ENCODE measurements around the gene GABBR1.
"Not testable (repeated sequence)": the region's sequence is repeated elsewhere in the genome, so short reads cannot be mapped to it uniquely, and the experiment has no call there.

The GABBR1 gene

GRCh38 chr6:29632789-29633533 is at the start of gene GABBR1:
Gene GABBR1 (minus strand): TSS chr6:29633183. CDS start chr6:29632385, 798 bp downstream.
- peak; percentile 91 for DNase-seq

GRCh38 chr6:29681811-29682210 is 48.8 kb upstream of the GABBR1 start:
- no peak for DNase-seq

- no peak for DNase-seq
These were observed 47.9 kb upstream of the GABBR1 start, which contains the start of gene ZFP57 for GRCh38 chr6:29680904-29681303. Gene ZFP57 (minus strand): TSS chr6:29681152. CDS start chr6:29677003, 4,149 bp downstream.

- no peak for DNase-seq
These were observed 47.4 kb upstream of the GABBR1 start for GRCh38 chr6:29680416-29680815.

GRCh38 chr6:29679962-29680361 is 47.0 kb upstream of the GABBR1 start:
- no peak for DNase-seq

DNA sequence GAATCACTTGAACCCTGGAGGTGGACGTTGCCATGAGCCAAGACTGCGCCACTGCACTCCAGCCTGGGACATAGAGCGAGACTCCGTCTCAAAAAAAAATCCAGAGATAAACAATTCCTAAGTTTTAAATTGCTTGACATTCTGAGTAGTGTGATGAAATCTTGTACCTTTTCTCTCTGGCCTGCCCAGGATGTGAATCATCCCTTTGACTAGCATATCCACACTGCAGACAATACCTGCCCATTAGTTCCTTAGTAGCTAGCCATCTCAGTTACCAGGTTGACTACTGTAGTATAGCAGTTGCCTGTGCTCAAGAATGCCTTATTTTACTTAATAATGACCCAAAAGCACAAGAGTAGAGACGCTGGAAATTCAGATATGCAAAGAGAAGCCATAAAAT is 45.1 kb upstream of the GABBR1 start:
- no peak for DNase-seq

DNA sequence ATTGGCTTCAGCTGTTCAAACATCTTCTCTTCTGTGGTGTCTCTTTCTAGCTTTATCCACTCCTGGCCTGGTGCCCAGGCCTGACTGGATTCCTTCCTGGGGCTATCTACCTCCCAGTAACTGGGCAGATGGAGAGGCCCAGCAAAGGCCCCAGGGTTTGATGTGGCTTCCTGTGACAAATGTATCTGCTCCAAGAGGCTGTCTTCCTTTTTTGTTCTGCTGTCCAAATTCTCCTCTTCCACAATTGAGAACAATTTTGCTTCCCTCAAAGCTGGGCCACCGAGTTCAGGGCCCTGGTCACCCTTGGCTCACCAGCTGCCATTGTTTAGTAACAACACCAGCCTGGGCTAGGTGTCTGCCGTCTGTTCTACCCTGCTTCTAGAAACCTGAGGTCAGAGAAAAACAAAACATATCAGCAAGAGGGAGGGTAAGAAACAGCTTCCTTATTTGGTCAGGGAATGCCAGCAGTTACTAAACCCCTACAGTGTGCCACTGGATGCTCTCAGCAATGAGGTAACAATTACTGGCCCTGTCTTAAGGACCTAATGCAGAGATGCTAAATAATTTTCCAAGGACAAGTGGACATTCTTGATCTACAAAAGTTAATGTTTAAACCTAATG is 44.1 kb upstream of the GABBR1 start:
- no peak for DNase-seq

DNA sequence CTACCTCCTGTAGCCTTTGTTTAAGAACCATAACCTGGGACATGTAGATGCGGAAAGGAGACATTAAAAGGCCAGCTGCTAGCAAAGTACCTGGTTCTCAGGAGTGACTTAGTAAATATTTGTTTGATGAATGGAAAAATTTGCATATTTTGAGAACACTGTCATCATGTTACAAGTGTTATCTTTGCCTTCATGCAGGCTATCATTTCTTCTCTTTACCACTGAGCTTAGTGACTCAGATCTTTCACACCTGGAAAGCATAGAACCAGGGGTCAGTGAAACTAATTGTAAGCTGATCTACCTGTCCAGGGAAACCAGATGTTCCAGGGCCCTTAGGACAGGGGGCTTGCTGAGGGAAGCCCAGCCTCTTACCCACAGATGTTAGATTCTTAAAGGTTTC is 42.6 kb upstream of the GABBR1 start:
- no peak for DNase-seq

DNA sequence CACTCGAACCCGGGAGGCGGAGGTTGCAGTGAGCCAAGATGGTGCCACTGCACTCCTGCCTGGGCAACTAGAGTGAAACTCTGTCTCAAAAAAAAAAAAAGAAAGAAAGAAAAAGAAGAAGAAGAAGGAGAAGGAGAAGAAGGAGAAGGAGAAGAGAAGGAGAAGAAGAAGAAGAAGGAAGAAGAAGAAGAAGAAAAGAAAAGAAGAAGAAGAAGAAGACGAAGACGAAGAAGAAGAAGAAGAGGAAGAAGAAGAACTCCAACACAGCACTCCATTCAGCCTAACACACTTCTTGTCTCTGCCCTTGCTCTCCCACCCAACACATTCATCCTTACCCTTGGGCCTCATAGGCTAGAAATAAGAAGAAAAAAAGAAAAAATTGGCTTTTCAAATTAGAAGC is 41.0 kb upstream of the GABBR1 start:
- no peak for DNase-seq

DNA sequence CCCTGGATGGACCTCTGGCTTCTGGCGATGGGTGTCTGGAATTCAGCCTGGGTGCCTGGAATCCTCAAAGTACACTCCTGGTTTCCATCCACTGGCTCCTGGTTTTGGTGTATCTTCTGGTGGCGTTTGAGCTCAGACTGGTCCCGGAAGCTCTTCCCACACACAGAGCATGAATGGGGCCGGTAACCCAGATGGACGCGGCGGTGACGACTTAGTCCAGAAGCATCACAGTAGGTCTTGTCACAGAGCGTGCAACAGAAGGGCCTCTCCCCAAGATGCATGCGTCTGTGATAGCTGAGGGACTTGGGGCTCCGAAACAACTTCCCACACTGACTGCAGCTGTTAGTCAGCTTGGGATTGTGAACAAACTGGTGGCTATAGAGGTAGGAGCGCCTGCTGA is 40.2 kb upstream of the GABBR1 start:
- DNase-seq: no peak

GRCh38 chr6:29672116-29672515 is 39.1 kb upstream of the GABBR1 start:
- DNase-seq: not testable (repeated sequence)

- no peak for DNase-seq
These were observed 38.0 kb upstream of the GABBR1 start for GRCh38 chr6:29671026-29671425.

DNA sequence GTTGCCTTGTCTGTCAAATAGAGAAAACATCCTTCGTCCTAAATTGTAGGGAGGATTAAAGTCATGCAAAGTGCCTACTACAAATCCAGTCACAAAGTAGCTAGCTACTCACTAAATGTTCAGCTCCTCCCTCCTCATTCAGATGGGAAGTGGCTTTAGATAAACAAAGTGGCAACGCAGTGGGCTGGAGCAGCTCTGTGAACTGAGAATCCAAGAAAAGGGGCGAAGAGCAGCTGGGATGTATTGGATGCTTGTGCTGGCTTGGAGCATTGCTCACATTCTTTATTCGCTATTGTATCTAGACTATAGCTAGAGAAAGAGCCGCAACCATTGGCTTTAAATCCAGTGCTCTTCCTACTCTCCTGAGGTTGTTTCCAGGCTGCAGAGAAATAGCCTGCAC is 34.2 kb upstream of the GABBR1 start:
- DNase-seq: no peak

DNA sequence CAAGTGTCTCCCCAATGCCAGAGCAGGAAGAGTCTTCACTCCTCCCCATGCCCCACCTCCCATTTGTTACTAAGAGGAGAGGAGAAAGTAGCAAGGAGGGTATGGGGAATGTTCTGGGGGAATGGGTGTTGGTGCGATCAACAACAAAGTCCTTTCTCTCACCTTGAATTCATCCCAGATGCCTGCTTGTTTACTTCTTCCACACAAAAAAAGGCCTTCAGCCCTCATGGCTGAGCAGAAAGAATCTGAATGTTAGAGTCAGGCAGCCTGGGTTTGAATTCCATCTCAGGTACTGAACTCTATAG is 33.8 kb upstream of the GABBR1 start:
- no peak for DNase-seq

GRCh38 chr6:29665942-29666825 is 33.2 kb upstream of the GABBR1 start:
- no peak for DNase-seq

- no peak for DNase-seq
These were observed 30.5 kb upstream of the GABBR1 start for GRCh38 chr6:29663300-29664042.

DNA sequence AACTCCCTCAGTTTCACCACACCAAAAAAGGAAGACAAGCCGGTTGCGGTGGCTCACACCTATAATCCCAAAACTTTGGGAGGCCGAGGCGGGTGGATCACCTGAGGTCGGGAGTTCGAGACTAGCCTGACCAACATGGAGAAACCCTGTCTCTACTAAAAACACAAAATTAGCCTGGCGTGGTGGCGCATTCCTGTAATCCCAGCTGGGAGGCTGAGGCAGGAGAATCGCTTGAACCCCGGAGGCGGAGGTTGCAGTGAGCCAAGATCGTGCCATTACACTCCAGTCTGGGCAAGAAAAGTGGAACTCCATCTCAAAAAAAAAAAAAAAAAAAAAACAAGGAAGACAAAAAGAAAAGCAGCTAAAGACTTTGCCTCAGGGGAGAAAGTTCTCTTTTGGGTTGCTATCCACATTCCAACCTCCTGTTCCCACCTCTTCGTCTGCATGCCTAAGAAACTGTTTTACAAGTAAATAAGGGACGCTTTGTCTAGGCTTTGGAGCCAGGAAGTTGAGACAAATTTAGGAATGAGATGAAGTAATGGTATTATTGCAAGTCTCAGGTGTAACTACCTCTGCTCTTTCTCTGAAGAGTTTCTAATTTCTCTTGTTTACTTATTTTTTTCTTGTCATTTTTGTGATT is 28.6 kb upstream of the GABBR1 start:
- DNase-seq: not testable (repeated sequence)

DNA sequence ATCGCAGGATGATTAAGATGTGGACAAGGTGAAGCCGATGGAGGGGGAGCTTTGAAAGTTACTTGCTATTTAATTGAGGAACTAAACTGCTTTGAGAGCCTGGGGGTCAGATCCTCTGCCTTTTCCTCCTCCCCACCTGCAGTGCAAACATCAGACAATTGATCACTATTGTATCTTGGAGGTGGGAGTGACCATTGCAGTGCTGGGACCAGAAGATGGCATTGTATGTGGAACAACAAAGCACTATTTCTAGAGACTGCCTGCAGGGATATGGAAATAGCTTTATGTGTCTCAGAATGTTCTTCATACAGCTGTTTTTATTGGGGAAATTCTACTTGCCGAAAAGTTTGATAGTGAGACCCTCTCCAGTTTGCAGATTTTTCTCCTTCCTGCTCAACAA is 28.1 kb upstream of the GABBR1 start:
- DNase-seq: no peak

GRCh38 chr6:29656798-29657197 is 23.8 kb upstream of the GABBR1 start, which contains the start of gene MOG:
Gene MOG (plus strand): TSS chr6:29657092. CDS start chr6:29657210, 118 bp downstream.
- DNase-seq: no peak

- no peak for DNase-seq
These were observed 23.2 kb upstream of the GABBR1 start for GRCh38 chr6:29656157-29656556.

GRCh38 chr6:29655658-29656057 is 22.7 kb upstream of the GABBR1 start:
- DNase-seq: no peak

GRCh38 chr6:29653452-29654038 is 20.6 kb upstream of the GABBR1 start:
- peak; percentile 38 for DNase-seq
